KMS-11 (cell line): ENCODE measurements around the gene STK25.

Experiments
- H2AFZ ChIP-seq: fragments of 200-600 bp; sonication (generic); 2 replicates; pipeline ENCODE4 v1.6.1; 2016; ENCODE audit warnings: antibody characterized with exemption, mixed run types, low read depth
- H3K27ac ChIP-seq: fragments of 200-600 bp; sonication (generic); 2 replicates; pipeline ENCODE4 v1.6.1; 2016; ENCODE audit warnings: mild to moderate bottlenecking, mixed run types
- H3K27me3 ChIP-seq: fragments of 200-600 bp; sonication (generic); 2 replicates; pipeline ENCODE4 v1.6.1; 2017; ENCODE audit warnings: mild to moderate bottlenecking, low read depth, mixed run types, moderate library complexity; ENCODE audit not compliant: insufficient read depth
- H3K36me3 ChIP-seq: fragments of 200-600 bp; sonication (generic); 2 replicates; pipeline ENCODE4 v1.6.1; 2017; ENCODE audit warnings: mild to moderate bottlenecking, mixed run types; ENCODE audit not compliant: insufficient read depth
- H3K4me1 ChIP-seq: fragments of 200-600 bp; sonication (generic); 2 replicates; pipeline ENCODE4 v1.6.1; 2016; ENCODE audit warnings: mild to moderate bottlenecking, low read depth, mixed run types; ENCODE audit not compliant: poor library complexity, severe bottlenecking
- H3K4me2 ChIP-seq: fragments of 200-600 bp; sonication (generic); 2 replicates; pipeline ENCODE4 v1.7.0; 2016; ENCODE audit warnings: mild to moderate bottlenecking, mixed run types
- H3K4me3 ChIP-seq: fragments of 200-600 bp; sonication (generic); IDR thresholded peaks from 2 replicates; pipeline ENCODE4 v1.6.1; 2017; ENCODE audit warnings: low read depth, low read length, mixed read lengths; ENCODE audit not compliant: insufficient read depth
- H3K79me2 ChIP-seq: fragments of 200-600 bp; sonication (generic); 2 replicates; pipeline ENCODE4 v1.6.1; 2016; ENCODE audit warnings: low read depth, mixed run types; ENCODE audit not compliant: insufficient read depth
- H3K9ac ChIP-seq: fragments of 200-600 bp; sonication (generic); 2 replicates; pipeline ENCODE4 v1.6.1; 2016; ENCODE audit warnings: mild to moderate bottlenecking, mixed run types
- H4K20me1 ChIP-seq: fragments of 200-600 bp; sonication (generic); 2 replicates; pipeline ENCODE4 v1.6.1; 2016; ENCODE audit warnings: mild to moderate bottlenecking, mixed run types; ENCODE audit not compliant: insufficient read depth
- CTCF ChIP-seq: fragments of 200-600 bp; sonication (generic); conservative IDR thresholded peaks from 2 replicates; pipeline ENCODE4 v1.6.1; 2017; ENCODE audit warnings: low read depth, mild to moderate bottlenecking, antibody characterized with exemption, low read length, moderate library complexity, mixed read lengths

The STK25 gene

GRCh38 chr2:241496904-241497877, 11.2 kb downstream of the STK25 start:
- Histone ChIP-seq H2AFZ (no peak overlapping the region), H3K36me3 (no peaks in the 10 kb centered on the region), H3K4me2 (no peak overlapping the region), H3K79me2 (no peaks in the 10 kb centered on the region), H3K4me3 (no peak overlapping the region), H3K27me3 (no peaks in the 10 kb centered on the region), H3K27ac (no peak overlapping the region), H3K9ac (no peak overlapping the region), H3K4me1 (no peaks in the 10 kb centered on the region), H4K20me1 (no peaks in the 10 kb centered on the region)
- no peak for TF ChIP-seq CTCF

GRCh38 chr2:241496003-241496707, 12.2 kb downstream of the STK25 start:
- Histone ChIP-seq H3K4me1 (no peaks in the 10 kb centered on the region), H3K27me3 (no peaks in the 10 kb centered on the region), H3K4me3 (no peak overlapping the region), H4K20me1 (no peaks in the 10 kb centered on the region), H3K27ac (no peak overlapping the region), H3K4me2 (no peak overlapping the region), H3K9ac (no peak overlapping the region), H2AFZ (no peak overlapping the region), H3K79me2 (no peaks in the 10 kb centered on the region), H3K36me3 (no peaks in the 10 kb centered on the region)
- no peak for TF ChIP-seq CTCF

DNA sequence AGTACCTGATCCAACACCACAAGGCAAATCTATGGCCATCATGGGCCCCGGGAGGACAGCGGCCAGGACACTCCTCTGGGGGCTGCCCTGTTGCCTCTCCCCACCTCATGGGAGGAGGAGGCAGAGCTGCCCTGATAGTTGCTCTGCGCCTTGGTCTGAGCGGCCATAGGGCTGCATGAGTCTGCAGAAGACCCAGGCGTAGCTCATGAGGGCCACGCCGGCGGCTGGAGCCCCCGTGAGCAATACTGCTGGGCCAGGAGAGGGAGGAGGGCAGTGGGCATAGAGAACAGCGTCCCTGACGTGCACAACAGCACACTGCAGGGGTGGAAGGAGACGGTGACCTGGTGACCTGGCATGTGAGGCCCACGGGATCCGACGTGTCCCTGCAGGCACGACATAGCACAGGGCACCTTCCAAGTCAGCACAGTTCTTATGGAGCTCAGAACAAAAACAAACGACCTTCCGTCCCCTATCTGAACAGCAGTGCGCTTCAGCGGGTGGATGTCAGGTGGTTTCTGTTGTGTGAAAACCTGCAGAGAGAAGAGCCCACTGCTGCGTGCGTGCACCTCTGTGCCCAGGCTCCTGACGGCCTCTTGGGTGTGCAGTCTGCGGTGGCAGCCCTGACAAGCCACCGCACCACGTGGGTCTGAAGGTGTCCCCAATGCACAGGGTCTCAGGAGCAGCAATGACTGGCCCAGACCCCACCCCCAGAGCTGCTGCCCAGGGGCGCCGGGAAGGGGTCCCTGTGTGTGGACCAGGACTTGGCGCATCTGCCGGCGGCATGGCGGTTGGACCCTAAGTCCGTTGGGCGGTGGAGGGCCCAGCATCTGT, 13.0 kb downstream of the STK25 start:
- H3K4me3 ChIP-seq: no peak overlapping the region
- no peak for TF ChIP-seq CTCF
- no peak overlapping the region for H3K9ac ChIP-seq
- H3K79me2 ChIP-seq: no peaks in the 10 kb centered on the region
- no peak overlapping the region for H2AFZ ChIP-seq
- no peak overlapping the region for H3K4me2 ChIP-seq
- no peaks in the 10 kb centered on the region for H3K4me1 ChIP-seq
- H3K27ac ChIP-seq: no peak overlapping the region
- no peaks in the 10 kb centered on the region for H4K20me1 ChIP-seq
- no peaks in the 10 kb centered on the region for H3K36me3 ChIP-seq
- no peaks in the 10 kb centered on the region for H3K27me3 ChIP-seq

DNA sequence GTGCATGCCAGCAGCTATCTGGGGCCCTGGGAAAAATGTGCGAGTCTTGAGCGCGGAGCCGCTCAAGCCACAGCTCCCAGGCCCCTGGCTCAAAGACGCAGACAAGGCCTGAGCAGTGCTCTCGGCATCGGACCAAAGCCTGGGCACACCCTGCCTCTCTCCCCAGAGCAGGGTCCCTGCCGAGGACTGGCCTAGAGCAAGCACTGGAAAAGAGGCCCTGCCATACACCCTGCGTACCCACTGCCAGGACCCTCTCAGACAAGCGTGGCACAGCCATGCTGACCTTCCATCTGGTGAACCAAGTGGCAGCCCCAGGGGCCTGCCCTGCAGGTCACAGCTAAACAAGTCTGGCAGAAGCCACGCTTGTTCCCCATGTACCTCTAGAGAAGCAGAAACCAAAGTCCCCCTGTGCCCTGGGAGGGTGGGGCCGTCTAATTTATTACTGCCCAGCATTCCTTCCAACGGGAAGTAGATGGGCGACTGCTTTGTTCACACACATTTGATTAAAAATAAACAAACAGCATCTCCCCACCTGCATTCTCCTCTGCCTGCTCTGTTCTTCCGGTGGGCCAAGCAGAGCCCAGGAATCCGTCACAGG, 14.0 kb downstream of the STK25 start:
- TF ChIP-seq CTCF: no peak
- no peak overlapping the region for H3K27ac ChIP-seq
- H3K36me3 ChIP-seq: no peaks in the 10 kb centered on the region
- no peaks in the 10 kb centered on the region for H3K79me2 ChIP-seq
- no peaks in the 10 kb centered on the region for H3K4me1 ChIP-seq
- H2AFZ ChIP-seq: no peak overlapping the region
- no peak overlapping the region for H3K9ac ChIP-seq
- H3K4me3 ChIP-seq: no peak overlapping the region
- H3K27me3 ChIP-seq: no peaks in the 10 kb centered on the region
- H3K4me2 ChIP-seq: no peak overlapping the region
- no peaks in the 10 kb centered on the region for H4K20me1 ChIP-seq
